DMS79 (cell line): Measurements from ENCODE around the gene DRC3.
"Not testable (repeated sequence)": the region's sequence is repeated elsewhere in the genome, so short reads cannot be mapped to it uniquely, and the experiment has no call there.

Source experiments
- DNase-seq: peaks from one replicate; lab custom pipeline; 2025; lab: John Stamatoyannopoulos, UW

The DRC3 gene

DNA sequence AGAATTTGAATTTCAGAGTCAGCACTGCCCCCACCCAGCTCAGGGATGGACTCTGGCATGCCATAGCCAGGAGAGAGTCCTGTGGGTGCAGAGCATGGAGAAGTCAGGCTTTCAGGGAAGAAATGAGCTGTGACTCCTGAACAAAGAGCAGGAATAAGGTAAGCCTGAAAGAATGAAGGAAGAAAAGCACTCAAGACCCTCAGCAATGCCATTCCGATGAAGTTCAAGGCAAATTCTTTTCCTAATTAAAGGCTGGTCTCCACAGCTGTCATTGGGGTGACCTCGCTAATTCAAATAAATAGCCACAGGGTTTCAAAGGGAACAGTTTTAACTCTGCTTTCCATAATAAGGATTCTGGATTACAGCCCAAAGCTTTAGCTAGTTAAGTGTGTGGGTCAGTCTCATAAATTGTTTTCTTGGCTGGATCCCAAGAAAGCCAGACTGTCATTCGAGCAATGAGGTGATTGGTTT is 32.2 kb upstream of the DRC3 start:
- DNase-seq = peak; percentile 78

DNA sequence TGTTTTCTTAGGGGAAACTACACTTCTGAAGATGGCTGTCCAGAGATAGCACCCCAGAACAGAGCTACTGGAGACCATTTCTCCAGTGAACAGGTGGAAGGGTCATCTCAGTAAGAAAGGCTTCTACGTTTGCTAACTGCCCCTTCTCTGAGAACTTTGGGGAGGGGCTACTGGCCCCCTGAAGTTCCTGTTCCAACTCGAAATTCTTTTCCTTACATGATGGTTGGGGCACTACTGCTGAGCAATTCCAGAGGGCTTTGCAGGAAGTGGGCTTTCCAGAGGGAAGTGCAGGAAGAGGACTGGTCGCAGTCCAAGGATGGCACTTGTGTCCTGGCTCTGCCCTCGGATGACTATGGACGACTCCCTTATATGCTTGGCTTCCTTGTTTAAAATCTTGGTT is 31.6 kb upstream of the DRC3 start:
- DNase-seq = no peak

DNA sequence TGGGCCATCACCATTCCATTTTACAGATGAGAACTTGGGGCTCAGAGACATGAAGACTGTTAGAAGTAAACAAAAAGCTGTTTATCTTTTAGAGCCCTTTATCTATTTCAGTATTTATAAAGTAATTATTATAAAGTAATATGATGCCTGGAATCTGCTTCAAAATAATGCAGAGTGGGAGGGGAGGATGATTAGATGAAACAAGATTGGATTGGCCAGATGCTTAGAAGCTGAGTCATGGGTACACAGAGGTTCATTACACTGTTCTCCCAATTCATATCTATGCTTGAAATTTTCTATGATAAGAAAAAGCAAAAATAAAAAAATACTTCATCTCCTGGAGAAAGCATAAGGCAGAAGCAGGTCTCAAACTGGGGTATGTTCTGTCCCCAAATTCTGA is 29.8 kb upstream of the DRC3 start:
- DNase-seq = no peak

DNA sequence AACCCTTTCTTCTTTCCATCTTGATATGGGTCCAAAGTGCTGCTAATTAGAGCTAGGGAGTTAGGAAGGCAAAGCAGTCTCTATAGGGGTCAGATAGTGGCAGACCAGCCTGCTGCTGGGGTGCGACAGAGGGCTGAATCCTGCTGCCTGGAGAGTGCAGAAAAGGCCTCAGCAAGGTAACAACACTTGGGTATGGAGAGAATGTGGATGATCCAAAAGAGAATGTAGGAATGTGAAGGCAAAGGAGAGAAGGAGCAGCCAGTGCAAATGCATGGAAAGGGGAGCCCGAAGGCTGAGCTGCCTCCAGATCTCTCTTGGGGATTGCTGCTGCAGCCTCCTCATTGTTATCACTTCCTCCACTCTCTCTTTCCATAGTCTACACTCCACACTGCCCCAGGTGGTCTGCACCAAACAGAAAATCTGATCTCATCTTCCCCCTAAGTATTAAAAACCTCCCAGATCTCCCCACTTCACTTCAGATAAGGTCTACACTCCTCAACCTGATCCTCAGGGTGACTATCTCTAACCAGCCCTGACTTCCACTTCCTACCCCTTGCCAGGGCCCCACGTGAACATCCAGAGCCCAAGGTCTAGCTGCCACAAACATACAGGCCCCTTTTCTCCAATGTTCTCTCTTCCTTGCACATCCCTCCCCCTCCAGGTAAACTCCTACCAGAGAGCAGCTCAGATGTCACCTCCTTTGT is 29.2 kb upstream of the DRC3 start:
- no peak for DNase-seq

DNA sequence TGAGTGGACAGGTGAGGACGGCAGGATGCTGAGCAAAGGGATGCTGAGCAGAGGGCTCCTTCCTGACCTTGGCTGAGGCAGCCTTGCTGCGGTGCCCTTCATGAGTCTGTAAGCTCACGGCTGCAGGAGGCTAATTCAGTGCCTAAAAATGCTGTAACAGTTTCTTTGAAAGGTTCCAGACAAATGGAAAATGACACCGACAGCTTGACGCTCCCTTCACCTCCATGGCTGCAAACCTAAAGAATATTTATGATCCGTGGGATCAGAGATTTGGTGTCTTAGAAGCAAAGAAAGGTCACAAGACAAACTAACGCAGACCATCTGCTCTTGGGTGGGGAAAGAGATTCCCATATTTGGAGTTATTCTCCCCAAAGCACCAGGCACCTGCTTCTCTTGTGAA is 28.4 kb upstream of the DRC3 start:
- no peak for DNase-seq

DNA sequence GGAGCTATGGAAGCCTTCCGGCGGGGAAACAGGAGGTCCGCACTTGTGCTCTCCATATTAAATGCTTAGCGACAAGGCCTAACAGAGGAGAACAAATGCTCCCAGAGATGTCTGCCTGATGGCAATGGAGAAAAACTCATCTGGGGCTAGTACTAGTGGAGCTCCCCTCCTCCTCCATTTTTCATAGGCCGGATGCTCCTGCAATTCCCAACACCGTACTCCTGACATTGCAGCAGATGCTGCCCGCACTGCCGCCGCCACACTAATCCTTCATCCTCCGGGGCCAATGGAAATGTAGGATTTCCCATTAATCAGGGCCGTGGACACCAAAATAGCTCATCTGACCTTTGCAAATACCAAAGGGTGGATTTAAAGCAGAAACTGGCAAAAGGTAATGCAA is 27.9 kb upstream of the DRC3 start:
- DNase-seq = no peak

DNA sequence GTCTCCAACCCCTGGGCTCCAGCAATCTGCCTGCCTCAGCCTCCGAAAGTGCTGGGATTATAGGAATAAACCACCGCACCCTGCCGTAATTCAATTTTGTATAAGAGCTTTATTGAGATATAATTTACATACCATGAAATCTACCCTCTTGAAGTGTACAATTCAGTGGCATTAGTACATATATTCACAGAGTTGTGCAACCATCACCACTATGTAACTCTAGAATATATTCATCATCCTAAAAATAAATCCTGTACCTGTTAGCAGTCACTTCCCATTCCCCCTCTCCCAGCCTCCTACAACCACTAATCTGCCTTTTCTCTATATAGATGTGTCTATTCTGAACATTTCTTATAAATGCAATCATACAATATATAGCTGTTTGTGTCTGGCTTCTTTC is 26.6 kb upstream of the DRC3 start:
- DNase-seq = no peak

DNA sequence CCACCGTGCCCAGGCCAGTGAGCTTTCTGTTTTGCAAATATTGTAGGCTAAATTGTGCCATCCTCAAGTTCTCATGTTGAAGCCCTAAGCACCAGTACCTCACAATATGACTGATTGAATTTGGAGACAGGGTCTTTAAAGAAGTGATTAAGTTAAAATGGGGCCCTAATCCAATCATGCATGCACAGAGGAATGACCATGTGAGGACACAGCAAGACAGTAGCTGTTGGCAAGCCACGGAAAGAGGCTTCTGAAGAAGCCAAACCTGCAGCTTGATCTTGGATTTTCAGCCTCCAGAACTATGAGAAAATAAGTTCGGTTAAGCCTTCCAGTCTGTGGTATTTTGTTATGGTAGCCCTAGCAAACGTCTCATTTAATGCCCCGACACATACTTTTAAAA is 25.4 kb upstream of the DRC3 start:
- DNase-seq = no peak

DNA sequence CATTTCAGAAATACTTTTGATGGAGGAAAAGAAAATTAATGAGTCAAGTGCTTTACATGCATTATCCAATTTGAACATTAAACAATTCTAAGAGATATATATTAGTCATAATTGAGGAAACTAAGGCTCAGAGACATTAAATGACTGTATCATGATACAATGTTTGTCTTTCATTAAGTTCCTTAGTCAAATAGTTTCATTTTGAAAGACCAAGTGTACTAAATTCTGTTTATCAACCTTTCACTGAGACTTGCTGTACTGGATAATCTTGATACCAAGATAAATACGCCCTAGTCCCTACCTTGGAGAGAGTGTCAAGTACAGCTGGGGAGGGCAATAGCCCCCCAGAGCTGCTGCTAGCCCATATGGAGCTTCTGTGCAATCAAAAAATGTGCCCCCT is 24.7 kb upstream of the DRC3 start:
- DNase-seq = no peak

DNA sequence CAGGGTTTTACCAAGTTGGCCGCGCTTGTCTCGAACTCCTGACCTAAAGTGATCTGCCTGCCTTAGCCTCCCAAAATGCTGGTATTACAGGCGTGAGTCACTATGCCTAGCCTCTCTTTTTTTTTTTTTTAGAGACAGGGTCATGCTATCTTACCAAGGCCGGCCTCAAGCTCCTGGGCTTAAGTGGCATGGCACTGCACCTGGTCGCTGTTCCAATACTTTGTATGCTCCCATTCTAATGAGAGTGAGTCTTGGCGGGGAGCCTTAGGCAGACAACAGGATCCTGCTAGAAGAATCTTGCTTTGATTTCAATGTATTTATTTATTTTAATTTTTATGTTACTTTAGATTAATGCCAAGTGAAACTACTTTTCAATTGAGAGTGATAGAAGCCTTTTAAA is 22.3 kb upstream of the DRC3 start:
- DNase-seq = no peak

DNA sequence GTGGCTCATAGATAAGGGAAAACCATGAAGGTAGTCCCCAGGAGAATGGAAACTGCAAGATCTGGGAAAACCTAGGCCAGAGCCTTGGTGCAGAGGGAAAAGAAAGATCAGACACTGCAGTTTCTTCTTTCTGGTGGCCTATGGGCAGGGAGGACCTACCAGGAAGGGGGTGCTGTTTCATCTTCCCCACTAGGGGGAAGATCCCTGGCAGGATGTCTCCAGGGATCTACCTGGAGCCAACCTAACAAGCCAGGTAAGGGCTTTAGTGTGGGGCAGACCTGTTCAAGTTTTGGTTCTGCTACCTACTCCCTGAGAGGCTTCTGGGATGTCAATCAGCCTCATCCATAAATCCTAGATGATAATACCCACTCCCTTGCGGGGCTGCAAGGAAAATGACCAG is 21.9 kb upstream of the DRC3 start:
- DNase-seq = no peak

DNA sequence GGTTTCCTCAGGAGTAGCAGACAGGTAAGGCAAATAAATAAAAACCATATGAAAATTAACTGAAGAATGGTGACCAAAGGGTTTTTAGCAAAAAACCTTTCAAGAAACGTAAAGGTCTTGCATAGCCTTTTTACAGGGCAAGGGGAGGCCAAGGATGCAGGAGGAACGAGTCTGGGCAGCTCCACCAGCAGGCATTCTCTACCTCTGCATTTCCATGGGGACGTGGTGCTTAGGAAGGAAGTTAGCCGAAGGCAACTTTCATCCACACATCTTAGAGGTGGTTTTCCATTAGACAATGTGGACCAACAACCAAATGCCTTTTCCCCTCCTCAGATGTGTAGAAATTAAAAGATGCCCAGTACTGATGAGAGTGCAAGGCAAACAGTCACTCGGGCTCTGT is 21.1 kb upstream of the DRC3 start:
- DNase-seq = no peak

DNA sequence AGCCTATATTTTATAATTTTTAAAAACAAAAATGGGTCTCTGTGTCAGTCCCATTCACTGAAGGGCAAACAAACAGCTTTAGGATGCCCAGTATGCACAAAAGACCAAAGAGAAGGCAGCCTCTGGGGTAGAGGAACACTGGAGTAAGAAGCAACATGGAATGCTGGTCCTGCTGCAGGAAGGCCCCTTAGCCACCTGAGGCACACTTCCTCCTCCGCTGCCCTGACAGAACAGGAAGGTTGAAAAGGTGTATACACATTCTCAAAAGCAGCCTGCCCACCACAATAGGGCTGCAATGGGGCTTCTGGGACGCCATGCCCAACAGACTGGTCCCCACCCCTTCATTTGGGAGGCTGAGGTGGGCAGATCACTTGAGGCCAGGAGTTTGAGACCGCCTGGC is 20.0 kb upstream of the DRC3 start:
- no peak for DNase-seq

DNA sequence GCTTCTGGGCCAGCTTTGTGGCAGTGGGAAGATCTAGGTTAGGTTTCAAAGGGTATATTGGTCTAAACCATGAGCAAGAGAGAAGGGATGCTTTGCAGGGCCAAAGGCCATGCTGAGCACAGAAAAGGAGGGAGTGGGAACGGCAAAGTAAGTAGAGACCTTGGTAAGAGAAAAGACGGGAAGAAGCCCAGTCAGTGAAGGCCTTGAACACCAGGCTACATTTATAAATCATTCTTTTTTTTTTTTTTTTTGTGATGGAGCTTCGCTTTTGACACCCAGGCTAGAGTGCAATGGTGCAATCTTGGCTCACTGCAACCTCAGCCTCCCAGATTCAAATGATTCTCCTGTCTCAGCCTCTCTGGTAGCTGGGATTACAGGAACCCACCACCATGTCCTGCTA is 18.6 kb upstream of the DRC3 start:
- no peak for DNase-seq

DNA sequence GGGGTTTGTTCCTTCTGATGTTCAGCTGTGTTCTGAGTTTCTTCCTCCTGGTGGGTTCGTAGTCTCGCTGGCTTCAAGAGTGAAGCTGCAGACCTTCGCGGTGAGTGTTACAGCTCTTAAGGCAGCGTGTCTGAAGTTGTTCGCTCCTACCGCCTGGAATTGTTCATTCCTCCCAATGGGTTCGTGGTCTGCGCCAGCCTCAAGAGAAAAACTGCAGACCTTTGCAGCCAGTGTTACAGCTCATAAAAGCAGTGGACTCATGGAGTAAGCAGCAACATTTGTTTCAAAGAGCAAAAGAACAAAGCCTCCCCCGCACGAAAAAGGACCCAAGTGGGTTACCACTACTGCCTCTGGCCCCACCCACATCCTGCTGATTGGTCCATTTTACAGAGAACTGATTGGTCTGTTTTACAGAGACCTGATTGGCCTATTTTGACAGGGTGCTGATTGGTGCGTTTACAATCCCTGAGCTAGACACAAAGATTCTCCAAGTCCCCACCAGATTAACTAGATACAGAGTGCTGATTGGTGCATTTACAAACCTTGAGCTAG is 16.8 kb upstream of the DRC3 start:
- not testable (repeated sequence) for DNase-seq

DNA sequence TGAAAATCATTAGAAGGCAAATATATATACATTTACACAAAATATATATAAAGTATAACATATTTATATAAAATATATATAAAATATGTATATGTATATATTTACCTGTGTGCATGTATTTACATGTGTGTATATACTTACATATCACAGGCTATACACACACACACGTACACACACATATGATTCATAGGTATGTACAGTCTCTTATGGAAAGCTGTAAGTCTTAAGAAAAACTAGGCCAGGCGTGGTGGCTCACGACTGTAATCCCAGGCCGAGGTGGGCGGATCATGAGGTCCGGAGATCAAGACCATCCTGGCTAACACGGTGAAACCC is 15.1 kb upstream of the DRC3 start:
- DNase-seq = no peak

DNA sequence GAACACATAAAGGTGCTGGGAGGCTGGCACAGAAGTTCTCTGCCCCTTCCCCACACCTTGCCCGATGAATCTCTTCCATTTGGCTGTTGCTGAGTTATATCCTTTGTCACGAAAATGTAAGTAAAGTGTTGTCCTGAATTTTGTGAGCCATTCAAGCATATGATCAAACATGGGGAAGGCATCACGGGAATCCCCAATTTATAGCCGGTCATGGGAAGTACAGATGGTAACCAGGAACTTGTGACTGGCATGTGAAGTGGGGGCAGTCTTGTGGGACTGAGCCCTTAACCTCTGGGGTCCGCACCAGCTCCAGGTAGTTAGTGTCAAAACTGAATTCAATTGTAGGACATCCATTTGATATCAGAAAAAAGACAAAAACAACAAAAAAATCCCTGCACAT is 13.7 kb upstream of the DRC3 start:
- no peak for DNase-seq

DNA sequence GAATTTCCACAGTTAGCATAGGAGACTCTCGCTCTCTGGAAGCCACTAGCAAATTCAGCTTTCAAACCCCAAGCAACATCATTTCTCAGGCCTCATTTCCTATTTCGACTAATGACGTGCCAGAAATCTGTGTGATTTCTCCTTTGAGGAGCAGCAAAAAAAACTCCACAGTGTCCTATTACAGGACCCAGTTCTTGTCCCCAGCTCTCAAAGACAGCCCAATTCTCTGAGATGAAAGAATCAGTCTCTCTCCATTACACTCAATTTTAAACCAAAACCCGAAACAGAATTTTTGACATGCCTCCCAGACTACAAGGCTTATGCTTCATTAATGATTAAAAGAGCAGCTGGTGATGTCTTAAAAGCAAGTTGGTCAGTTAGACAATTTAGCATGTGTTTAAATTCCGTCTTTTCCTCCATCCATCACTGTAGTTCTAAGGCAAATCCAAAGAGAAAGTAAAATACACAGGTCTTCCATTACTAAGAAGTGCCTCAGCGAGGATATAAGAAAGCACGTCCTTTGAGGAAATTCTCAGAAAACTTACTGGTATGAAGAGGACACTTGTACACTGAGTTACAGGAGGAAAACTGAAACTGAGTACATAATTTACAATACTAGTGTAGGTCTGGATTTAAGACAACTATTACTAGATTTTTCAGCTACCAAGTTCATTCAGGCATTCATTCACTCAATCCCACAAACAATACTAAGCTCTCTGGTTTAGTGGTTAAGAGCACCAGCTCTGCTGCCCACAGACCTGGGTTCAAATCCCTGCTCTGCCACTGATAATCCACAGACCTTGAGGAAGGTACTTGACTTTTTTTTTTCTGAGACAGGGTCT is 12.9 kb upstream of the DRC3 start:
- DNase-seq = no peak

DNA sequence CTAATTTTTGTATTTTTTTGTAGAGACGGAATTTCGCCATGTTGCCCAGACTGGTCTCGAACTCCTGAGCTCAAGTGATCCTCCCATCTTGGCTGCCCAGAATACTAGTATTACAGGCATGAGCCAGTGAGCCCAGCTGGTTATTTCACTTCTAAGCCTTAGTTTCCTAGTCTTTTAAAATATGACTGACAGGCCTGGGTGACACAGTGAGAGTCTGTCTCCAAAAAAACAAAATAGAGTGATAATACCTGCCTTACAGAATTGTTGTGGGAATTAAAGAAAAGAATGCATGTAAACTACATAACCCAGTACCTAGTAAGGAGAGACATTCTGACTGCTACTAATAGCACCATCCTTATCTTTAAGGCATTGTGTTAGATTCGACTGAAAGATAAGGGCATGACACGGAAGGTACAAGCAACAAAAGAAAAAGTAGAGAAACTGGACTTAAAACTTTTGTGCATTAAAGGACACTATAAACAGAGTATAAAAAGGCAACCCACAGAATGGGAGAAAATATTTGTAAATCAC is 12.1 kb upstream of the DRC3 start:
- no peak for DNase-seq

DNA sequence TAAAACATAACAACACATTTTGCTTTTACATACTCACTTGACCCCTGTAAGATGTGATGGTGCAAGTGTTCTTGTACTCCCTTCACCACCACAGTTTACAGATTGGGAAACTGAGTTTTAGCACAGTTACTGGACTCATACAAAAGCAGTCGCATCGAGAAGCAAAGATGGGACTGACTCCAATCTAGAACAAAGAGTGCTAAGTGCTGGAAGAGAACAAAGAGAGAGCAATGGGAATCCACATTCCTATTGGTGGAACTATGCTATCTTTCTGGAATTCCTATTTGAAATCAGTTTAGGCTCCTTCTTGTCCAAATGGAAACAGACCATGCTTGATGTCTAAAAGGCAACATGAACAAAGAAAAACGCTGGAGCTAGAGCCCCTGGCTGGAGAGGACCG is 9.6 kb upstream of the DRC3 start:
- DNase-seq = no peak

DNA sequence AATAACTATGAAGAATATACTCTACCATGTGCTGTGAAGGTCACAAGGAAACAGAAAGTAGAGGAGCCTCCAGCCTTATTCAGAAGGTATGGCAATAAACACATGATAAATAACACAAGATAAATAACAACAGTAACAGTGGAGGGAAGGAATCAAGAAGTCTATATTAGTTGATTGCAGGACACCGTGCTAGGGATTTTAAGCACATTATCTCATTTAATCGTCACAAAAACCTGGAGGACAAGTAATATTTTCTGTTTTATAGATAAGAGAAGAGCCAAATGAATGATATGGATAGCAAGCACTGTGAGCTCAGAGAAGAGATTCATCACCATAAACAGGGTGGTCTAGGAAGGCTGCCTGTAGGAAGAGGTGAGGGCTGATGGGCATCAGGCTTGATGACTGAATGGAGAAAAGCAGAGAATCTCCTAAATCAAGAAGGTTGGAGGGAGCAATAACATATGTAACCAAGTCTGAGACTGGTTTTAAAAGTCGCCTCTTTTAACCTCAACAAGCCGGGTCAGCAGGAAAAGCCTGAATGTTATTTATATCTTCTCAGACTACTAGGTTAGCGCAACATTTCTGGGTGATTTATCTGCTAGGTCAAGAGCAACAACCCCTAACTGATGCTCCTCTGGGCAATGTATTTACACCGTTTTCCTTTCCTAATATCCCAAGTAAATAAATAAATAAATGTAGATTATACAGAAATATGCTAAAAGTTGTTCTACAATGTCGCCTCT is 8.8 kb upstream of the DRC3 start:
- DNase-seq = no peak

DNA sequence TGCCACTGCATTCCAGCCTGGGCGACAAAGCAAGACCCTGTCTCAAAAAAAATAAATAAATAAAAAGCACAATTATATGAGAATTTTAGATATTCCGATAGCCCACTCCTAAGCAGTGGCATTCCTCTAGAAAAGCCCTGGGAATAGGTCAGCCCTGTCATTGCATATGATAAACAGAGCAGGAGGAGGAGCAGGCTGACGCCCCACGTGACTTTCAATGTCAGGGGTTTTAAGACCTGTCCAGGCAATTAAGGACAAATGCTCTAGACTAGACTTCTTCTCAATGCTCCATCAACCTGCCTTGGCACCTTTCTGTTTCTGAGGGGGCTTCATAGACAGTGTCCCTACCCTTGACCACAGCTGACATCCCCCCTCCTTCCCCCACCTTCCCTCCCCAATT is 8.0 kb upstream of the DRC3 start:
- no peak for DNase-seq
